HEK293 (cell line): Measurements from ENCODE around the gene PDE10A.

Experiments
- CTCF ChIA-PET: fragments of 350-600 bp; formaldehyde crosslinking; extraction: SDS; loops from one replicate; lab custom pipeline; 2021; ENCODE audit warnings: antibody characterized with exemption; lab: Yijun Ruan, JAX
- POLR2A ChIA-PET: fragments of 300-600 bp; formaldehyde crosslinking; extraction: SDS; loops from one replicate; lab custom pipeline; 2020; ENCODE audit warnings: antibody characterized with exemption, inconsistent platforms; lab: Yijun Ruan, JAX
- H3K27ac ChIP-seq: fragments of 200-500 bp; sonication (Bioruptor generic); 2 replicates; pipeline ENCODE4 v1.5.1; 2014; ENCODE audit warnings: low read depth, low read length, control low read depth, inconsistent platforms; ENCODE audit errors: extremely low read depth
- H3K36me3 ChIP-seq, 2 experiments: fragments of 200-500 bp in 1 of 2; sonication (Bioruptor generic) in 1 of 2; 1 replicate in 1 of 2; 2 replicates in 1 of 2; pipeline ENCODE4 v1.5.1; 2014 to 2017; ENCODE audit warnings: inconsistent platforms in 2 of 2, low read length in 2 of 2; ENCODE audit not compliant: control insufficient read depth in 2 of 2, insufficient read depth in 1 of 2
- H3K4me1 ChIP-seq: fragments of 200-500 bp; sonication (Bioruptor generic); 2 replicates; pipeline ENCODE4 v1.5.1; 2014; ENCODE audit warnings: mild to moderate bottlenecking, low read length, inconsistent platforms; ENCODE audit not compliant: control insufficient read depth, insufficient read depth
- H3K4me3 ChIP-seq: 2 replicates; pipeline ENCODE4 v1.5.1; 2011; ENCODE audit warnings: low read depth, mild to moderate bottlenecking, control low read depth, low read length, moderate library complexity
- H3K9me3 ChIP-seq: fragments of 200-500 bp; sonication (Bioruptor generic); 2 replicates; pipeline ENCODE4 v1.5.1; 2014; ENCODE audit warnings: low read depth, low read length, inconsistent platforms; ENCODE audit not compliant: control insufficient read depth, insufficient read depth
- BCL11A ChIP-seq: fragments of 450-650 bp; formaldehyde crosslinking; IDR thresholded peaks from 2 replicates; pipeline ENCODE4 v1.5.1; 2016; ENCODE audit warnings: low read depth, missing biosample characterization, missing genetic modification characterization
- GFI1B ChIP-seq: fragments of 450-650 bp; formaldehyde crosslinking; IDR thresholded peaks from 2 replicates; pipeline ENCODE4 v1.5.1; 2016; ENCODE audit warnings: missing biosample characterization, missing genetic modification characterization
- GLIS2 ChIP-seq: fragments of 450-650 bp; formaldehyde crosslinking; IDR thresholded peaks from 2 replicates; pipeline ENCODE4 v1.5.1; 2016; ENCODE audit warnings: missing biosample characterization, missing genetic modification characterization
- KLF10 ChIP-seq: fragments of 450-650 bp; IDR thresholded peaks from 2 replicates; pipeline ENCODE4 v1.5.1; 2018; ENCODE audit warnings: missing biosample characterization, mild to moderate bottlenecking, missing genetic modification characterization
- KLF16 ChIP-seq: fragments of 450-650 bp; formaldehyde crosslinking; IDR thresholded peaks from 2 replicates; pipeline ENCODE4 v1.5.1; 2017; ENCODE audit warnings: missing biosample characterization, missing genetic modification characterization
- KLF7 ChIP-seq: fragments of 450-650 bp; formaldehyde crosslinking; IDR thresholded peaks from 2 replicates; pipeline ENCODE4 v1.5.1; 2016; ENCODE audit warnings: missing biosample characterization, missing genetic modification characterization, borderline replicate concordance
- KLF8 ChIP-seq: fragments of 450-650 bp; formaldehyde crosslinking; IDR thresholded peaks from 2 replicates; pipeline ENCODE4 v1.5.1; 2016; ENCODE audit warnings: missing biosample characterization, missing genetic modification characterization
- PATZ1 ChIP-seq: fragments of 450-650 bp; formaldehyde crosslinking; IDR thresholded peaks from 2 replicates; pipeline ENCODE4 v1.5.1; 2016; ENCODE audit warnings: missing biosample characterization, missing genetic modification characterization
- PRDM6 ChIP-seq: fragments of 450-650 bp; formaldehyde crosslinking; IDR thresholded peaks from 2 replicates; pipeline ENCODE4 v1.5.1; 2017; ENCODE audit warnings: missing biosample characterization, missing genetic modification characterization
- SCRT2 ChIP-seq: fragments of 450-650 bp; formaldehyde crosslinking; IDR thresholded peaks from 2 replicates; pipeline ENCODE4 v1.5.1; 2016; ENCODE audit warnings: missing biosample characterization, missing genetic modification characterization
- ZBTB6 ChIP-seq: fragments of 450-650 bp; formaldehyde crosslinking; IDR thresholded peaks from 2 replicates; pipeline ENCODE4 v1.5.1; 2017; ENCODE audit warnings: missing biosample characterization, missing genetic modification characterization
- ZIC2 ChIP-seq: fragments of 450-650 bp; formaldehyde crosslinking; IDR thresholded peaks from 2 replicates; pipeline ENCODE4 v1.5.1; 2016; ENCODE audit warnings: missing biosample characterization, missing genetic modification characterization
- ZNF174 ChIP-seq: fragments of 450-650 bp; formaldehyde crosslinking; IDR thresholded peaks from 2 replicates; pipeline ENCODE4 v1.5.0; 2017; ENCODE audit warnings: missing biosample characterization, mild to moderate bottlenecking, missing genetic modification characterization
- ZNF175 ChIP-seq: fragments of 450-650 bp; formaldehyde crosslinking; IDR thresholded peaks from 2 replicates; pipeline ENCODE4 v1.5.1; 2016; ENCODE audit warnings: missing biosample characterization, missing genetic modification characterization
- ZNF239 ChIP-seq: fragments of 450-650 bp; formaldehyde crosslinking; IDR thresholded peaks from 2 replicates; pipeline ENCODE4 v1.5.1; 2016; ENCODE audit warnings: missing biosample characterization, missing genetic modification characterization
- ZNF292 ChIP-seq: fragments of 450-650 bp; formaldehyde crosslinking; IDR thresholded peaks from 2 replicates; pipeline ENCODE4 v1.5.1; 2016; ENCODE audit warnings: low read depth, missing biosample characterization, missing genetic modification characterization, borderline replicate concordance
- ZNF302 ChIP-seq: fragments of 450-650 bp; formaldehyde crosslinking; IDR thresholded peaks from 2 replicates; pipeline ENCODE4 v1.5.1; 2016; ENCODE audit warnings: missing biosample characterization, missing genetic modification characterization, low read depth
- ZNF335 ChIP-seq: fragments of 450-650 bp; formaldehyde crosslinking; conservative IDR thresholded peaks from 2 replicates; pipeline ENCODE4 v1.5.1; 2016; ENCODE audit warnings: missing biosample characterization, missing genetic modification characterization
- ZNF510 ChIP-seq: fragments of 450-650 bp; formaldehyde crosslinking; IDR thresholded peaks from 2 replicates; pipeline ENCODE4 v1.5.1; 2018; ENCODE audit warnings: mild to moderate bottlenecking, missing genetic modification characterization, missing biosample characterization; ENCODE audit not compliant: insufficient replicate concordance
- ZNF596 ChIP-seq: fragments of 450-650 bp; IDR thresholded peaks from 2 replicates; pipeline ENCODE4 v1.5.0; 2018; ENCODE audit warnings: missing biosample characterization, mild to moderate bottlenecking, missing genetic modification characterization, moderate library complexity
- ZNF654 ChIP-seq: fragments of 450-650 bp; formaldehyde crosslinking; IDR thresholded peaks from 2 replicates; pipeline ENCODE4 v1.5.1; 2016; ENCODE audit warnings: low read depth, missing biosample characterization, missing genetic modification characterization
- ZSCAN5A ChIP-seq: fragments of 450-650 bp; formaldehyde crosslinking; IDR thresholded peaks from 2 replicates; pipeline ENCODE4 v1.5.1; 2016; ENCODE audit warnings: missing biosample characterization, missing genetic modification characterization
- TF ChIP-seq, protein P1 (sequence below): fragments of 450-650 bp; formaldehyde crosslinking; IDR thresholded peaks from 2 replicates; pipeline ENCODE4 v1.5.1; 2016; ENCODE audit warnings: missing biosample characterization, missing genetic modification characterization
- TF ChIP-seq, protein P2 (sequence below): fragments of 450-650 bp; formaldehyde crosslinking; IDR thresholded peaks from 2 replicates; pipeline ENCODE4 v1.5.1; 2016; ENCODE audit warnings: missing biosample characterization, missing genetic modification characterization

The PDE10A gene

GRCh38 chr6:165298875-165299274, 364.2 kb downstream of the PDE10A start:
- Histone ChIP-seq H3K4me1 (no peaks in the 10 kb centered on the region), H3K4me3 (no peak overlapping the region), H3K36me3 (no peaks in the 10 kb centered on the region), H3K9me3 (no peaks in the 10 kb centered on the region), H3K27ac (no peak overlapping the region)
- CTCF ChIA-PET = interaction anchor here (0.6 kb wide), 1 partner anchor 15 kb away, joined by 3 read pairs; no protein-coding TSS in a partner anchor
- no peak for TF ChIP-seq GFI1B
- TF ChIP-seq ZNF292 (tag by site-specific recombination) = no peak
- no peak for TF ChIP-seq ZNF302 (tag by site-specific recombination)
- no peak for TF ChIP-seq ZNF335 (tag by site-specific recombination)
- no peak for TF ChIP-seq ZNF239 (tag by site-specific recombination)
- TF ChIP-seq, protein P1, sequence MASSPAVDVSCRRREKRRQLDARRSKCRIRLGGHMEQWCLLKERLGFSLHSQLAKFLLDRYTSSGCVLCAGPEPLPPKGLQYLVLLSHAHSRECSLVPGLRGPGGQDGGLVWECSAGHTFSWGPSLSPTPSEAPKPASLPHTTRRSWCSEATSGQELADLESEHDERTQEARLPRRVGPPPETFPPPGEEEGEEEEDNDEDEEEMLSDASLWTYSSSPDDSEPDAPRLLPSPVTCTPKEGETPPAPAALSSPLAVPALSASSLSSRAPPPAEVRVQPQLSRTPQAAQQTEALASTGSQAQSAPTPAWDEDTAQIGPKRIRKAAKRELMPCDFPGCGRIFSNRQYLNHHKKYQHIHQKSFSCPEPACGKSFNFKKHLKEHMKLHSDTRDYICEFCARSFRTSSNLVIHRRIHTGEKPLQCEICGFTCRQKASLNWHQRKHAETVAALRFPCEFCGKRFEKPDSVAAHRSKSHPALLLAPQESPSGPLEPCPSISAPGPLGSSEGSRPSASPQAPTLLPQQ (tag by site-specific recombination) = no peak
- TF ChIP-seq KLF7 (tag by site-specific recombination) = no peak
- TF ChIP-seq ZIC2 (tag by site-specific recombination) = no peak
- TF ChIP-seq ZNF654 = no peak
- TF ChIP-seq SCRT2 (tag by site-specific recombination) = no peak
- TF ChIP-seq ZNF174 = no peak
- TF ChIP-seq, protein P2, sequence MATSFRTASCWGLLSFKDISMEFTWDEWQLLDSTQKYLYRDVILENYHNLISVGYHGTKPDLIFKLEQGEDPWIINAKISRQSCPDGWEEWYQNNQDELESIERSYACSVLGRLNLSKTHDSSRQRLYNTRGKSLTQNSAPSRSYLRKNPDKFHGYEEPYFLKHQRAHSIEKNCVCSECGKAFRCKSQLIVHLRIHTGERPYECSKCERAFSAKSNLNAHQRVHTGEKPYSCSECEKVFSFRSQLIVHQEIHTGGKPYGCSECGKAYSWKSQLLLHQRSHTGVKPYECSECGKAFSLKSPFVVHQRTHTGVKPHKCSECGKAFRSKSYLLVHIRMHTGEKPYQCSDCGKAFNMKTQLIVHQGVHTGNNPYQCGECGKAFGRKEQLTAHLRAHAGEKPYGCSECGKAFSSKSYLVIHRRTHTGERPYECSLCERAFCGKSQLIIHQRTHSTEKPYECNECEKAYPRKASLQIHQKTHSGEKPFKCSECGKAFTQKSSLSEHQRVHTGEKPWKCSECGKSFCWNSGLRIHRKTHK (tag by site-specific recombination) = no peak
- POLR2A ChIA-PET = no interaction called here

DNA sequence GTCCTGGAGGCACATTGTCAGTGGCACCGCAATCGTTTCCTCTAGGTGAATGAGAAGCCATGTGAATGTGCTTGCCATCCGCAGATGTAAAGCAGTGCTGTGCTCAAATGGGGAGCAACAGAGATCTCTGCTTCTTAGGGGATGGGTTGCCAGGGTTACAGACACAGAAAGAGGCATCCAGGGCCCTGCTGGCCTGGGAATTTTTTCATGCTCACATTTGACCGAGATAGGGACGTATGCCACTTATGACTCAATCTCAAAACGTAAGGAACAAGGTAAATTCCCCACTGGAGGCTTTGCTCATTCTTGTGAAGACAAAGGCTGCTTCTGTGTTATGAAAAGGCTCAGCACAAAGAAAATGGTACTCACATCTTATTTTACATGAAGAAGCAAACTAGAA, 364.6 kb downstream of the PDE10A start:
- ChIA-PET CTCF (interaction anchor here (0.6 kb wide), 1 partner anchor 15 kb away, joined by 3 read pairs; no protein-coding TSS in a partner anchor), POLR2A (no interaction called here)
- no peak overlapping the region for H3K4me3 ChIP-seq
- H3K9me3 ChIP-seq = no peaks in the 10 kb centered on the region
- no peaks in the 10 kb centered on the region for H3K36me3 ChIP-seq
- H3K27ac ChIP-seq = no peak overlapping the region
- TF ChIP-seq GLIS2 (tag by site-specific recombination) (no peak), ZSCAN5A (tag by site-specific recombination) (no peak), KLF8 (tag by site-specific recombination) (no peak), BCL11A (no peak), PRDM6 (no peak)
- no peaks in the 10 kb centered on the region for H3K4me1 ChIP-seq

GRCh38 chr6:165292657-165293056, 370.4 kb downstream of the PDE10A start:
- no peak overlapping the region for H3K4me3 ChIP-seq
- CTCF ChIA-PET = no interaction called here
- TF ChIP-seq ZNF510 = no peak
- TF ChIP-seq ZNF175 (tag by site-specific recombination) = no peak
- TF ChIP-seq ZBTB6 (tag by site-specific recombination) = no peak
- no peak for TF ChIP-seq ZNF596 (tag by site-specific recombination)
- no peak for TF ChIP-seq KLF16 (tag by site-specific recombination)
- no peak for TF ChIP-seq ZIC2 (tag by site-specific recombination)
- no peak for TF ChIP-seq KLF10 (tag by site-specific recombination)
- TF ChIP-seq PATZ1 (tag by site-specific recombination) = no peak
- no peak for TF ChIP-seq ZNF174

More at GRCh38 chr6:165292657-165293056, 370.4 kb downstream of the PDE10A start:
- H3K9me3 ChIP-seq = no peaks in the 10 kb centered on the region
- no peaks in the 10 kb centered on the region for H3K4me1 ChIP-seq
- POLR2A ChIA-PET = no interaction called here
- H3K27ac ChIP-seq = no peak overlapping the region
- H3K36me3 ChIP-seq = no peaks in the 10 kb centered on the region
